Erythroblast (primary cell): ENCODE measurements around the gene MCF2L.

ENCODE experiments used
- GATA1 ChIP-seq: IDR thresholded peaks from 2 replicates; pipeline ENCODE4 v1.6.1; 2011; ENCODE audit warnings: low read depth, mild to moderate bottlenecking, control low read depth, low read length, moderate library complexity
- POLR2A ChIP-seq: IDR thresholded peaks from 2 replicates; pipeline ENCODE4 v1.6.1; 2011; ENCODE audit warnings: mild to moderate bottlenecking, low read length

DNA sequence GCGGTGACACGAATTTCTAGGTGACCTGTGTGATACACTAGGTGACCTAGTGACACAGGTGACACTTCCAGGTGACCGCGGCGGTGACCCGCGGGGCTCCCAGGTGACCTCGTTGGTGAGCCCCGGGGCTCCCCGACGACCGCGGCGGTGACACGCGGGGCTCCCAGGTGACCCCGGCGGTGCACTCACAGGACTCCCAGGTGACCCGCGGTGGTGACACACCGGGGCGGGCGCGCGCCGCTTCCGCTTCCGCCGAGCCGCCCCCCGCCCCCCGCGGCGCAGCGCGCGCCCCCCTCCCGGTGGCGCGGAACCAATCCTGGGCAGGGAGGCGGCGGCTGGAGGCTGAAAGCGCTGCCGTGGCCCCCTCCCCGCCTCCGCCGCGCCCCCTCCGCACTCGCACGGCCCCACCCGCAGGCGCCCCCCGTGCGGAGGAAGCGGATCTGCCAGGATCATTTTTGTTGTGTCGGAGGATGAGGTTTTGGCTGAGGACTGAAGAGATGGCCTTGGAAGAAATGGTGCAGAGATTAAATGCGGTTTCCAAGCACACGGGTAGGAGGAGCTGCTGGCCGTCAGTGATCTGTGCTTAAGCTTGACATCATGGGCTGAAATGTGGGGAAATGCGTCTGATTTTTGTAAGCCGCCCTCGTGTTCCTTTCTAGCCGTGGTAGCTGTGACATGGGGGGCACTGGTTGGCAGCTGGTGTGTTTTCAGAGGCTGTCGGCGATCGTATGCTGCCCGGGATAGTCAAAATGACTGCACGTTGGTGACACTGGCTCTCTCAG is at the start of gene MCF2L:
- TF ChIP-seq POLR2A (no peak), GATA1 (no peak)
